Measurements from ENCODE around the gene TTLL8.

The TTLL8 gene

GRCh38 chr22:50061824-50062355 lies 3.8 kb upstream of the TTLL8 start:
- no peak for DNase-seq (ENCODE audit: low read depth)

DNA sequence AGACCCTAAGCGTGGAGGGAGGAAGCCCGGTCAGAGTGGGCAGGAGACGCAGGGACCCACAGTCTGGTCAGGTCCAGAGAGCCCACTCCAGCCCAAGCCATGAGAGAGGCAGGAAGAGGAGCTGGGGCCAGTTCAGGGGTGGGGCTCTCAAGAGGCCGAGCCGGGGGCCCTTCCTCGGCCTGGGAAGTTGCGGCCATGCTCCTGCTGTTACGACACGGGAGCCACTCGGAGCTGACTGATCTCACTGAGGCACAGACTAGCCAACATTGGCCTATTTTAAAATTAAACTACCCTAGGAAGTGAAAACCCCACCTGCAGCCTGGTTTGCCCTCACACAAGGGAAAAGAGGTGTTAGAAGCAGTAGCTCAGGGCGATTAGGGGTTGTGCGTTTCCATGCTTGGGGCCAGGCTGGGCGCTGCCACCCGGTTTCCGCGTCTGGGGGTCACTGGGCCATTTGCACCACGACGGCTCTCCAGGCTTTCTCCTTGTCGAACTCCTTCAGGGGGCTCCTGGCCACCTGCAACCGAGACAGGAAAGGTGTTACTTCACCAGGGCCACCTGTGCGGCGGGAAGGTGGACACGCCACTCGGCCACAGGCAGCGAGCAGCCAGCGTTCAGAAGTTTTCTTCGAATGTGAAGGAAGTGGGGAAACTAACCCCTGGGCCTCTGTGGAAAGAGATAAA lies 3.2 kb upstream of the TTLL8 start:
- no peak for DNase-seq (ENCODE audit: low read depth)

GRCh38 chr22:50060441-50061140 lies 2.5 kb upstream of the TTLL8 start:
- DNase-seq (ENCODE audit: low read depth): no peak

DNA sequence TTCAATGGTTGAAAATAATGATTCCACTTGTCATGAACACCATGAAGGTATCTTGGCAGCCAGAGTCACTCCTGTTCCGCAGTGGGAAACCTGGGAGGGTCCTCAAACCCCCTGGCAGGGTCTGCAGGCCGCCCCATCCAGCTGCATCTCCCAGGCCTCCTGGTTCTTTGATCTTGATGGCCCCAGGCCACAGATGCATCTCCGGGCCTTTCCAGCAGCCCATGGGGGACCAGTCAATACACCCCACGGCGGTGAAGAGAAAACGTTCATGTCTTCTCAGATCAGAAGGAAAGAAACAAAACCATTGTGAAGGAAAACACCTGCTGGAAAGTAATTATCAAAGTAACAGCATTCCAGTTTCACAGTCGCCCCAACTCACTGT lies 1.8 kb upstream of the TTLL8 start:
- no peak for DNase-seq (ENCODE audit: low read depth)

DNA sequence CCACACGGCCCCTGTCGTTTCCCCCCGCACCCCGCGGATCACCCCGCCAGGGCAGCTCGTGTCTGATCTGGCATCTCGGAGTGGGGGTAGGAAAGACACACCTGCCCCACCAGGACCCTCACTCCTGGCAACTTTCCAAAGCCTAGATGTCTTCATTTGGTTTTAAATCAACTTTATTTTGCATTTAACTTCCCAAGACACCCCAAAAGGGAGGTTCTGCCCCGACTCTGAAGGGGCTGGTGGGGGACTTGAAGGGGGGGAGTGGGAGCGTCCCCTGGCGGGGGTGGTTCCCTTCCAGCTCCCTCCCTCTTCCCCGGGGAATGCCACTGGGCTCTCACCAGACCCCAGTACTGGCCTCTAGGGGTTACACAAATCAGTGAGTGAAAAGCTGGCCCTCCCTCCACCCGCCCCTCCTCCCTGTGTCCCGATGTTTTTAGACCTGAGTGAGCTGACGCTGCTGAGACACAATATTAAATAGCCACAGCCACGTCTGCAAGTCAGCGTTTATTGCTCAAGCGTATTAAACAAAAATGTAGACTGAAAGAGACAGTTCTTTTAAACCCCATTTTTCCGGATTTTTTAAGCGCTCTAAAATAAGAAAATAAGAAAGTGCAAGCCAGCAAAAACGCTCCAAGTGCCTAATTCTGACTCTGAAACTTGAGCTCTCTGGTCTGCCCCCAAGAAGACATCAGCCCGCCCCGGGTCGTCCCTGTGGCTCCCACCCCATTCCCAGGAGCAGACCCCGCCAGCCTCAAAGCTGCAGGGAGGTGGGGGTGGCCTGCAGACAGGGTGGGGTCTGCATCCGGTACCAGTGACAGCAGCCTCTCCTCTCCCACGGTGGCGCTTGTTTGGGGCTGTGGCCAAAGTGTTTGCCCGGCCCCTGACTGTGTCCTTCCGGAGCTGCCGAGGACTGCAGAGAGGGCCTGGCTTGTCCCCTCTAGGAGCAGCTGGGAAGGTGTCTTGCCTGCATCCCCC lies 1.1 kb upstream of the TTLL8 start:
- no peak for DNase-seq (ENCODE audit: low read depth)

GRCh38 chr22:50057278-50058060 lies 629 bp downstream of the TTLL8 start:
- no peak for DNase-seq (ENCODE audit: low read depth)

DNA sequence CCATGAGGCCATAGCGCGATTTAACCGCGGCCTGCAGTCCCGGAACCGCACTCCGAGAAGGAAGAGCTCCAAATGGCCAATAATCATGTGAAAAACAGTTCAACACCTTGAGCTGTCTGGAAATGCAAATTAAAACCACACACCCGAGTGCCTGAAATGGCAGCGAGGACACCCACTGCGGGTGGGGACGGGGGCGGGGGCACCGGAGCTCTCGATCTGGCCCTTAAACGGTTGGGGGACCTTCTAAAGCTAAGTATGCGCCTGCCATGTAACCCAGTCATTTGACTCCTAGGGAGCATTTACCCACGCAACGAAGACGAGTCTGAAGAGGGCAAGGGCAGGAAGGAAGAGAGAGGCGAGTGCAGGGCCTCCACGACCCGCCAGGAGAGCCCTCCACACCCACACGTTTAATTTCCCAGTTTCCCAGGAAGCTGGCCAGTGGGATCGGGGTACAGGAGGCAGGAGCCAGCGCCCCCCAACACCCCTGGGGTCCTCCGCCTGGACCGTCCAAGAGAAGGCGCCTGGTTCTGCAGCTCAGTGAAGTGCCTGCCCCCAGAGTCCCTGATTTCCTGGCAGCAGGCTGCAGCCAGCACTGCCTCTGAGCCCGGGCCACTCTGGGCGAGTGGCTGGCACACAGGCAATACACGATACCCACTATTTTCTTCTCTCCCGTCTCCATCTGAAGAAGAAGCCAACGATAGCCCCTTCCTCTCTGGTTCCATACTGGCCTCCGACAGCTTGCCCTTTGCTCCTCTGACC lies 1.7 kb downstream of the TTLL8 start:
- DNase-seq (ENCODE audit: low read depth): no peak

DNA sequence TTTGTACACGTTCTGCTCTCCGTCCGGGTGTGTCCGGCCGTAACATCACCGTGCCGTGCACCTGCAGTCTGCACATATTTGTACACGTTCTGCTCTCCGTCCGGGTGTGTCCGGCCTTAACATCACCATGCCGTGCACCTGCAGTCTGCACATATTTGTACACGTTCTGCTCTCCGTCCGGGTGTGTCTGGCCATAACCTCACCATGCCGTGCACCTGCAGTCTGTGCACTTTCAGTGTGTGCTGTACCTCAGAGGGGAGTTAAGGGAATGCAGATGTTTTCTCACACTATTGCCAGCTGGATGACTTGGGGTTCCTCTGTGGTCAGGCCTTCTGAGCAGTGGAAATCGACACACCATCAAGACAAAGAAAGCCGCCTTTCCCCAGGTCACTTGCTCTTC lies 4.2 kb downstream of the TTLL8 start:
- DNase-seq (ENCODE audit: low read depth): no peak

DNA sequence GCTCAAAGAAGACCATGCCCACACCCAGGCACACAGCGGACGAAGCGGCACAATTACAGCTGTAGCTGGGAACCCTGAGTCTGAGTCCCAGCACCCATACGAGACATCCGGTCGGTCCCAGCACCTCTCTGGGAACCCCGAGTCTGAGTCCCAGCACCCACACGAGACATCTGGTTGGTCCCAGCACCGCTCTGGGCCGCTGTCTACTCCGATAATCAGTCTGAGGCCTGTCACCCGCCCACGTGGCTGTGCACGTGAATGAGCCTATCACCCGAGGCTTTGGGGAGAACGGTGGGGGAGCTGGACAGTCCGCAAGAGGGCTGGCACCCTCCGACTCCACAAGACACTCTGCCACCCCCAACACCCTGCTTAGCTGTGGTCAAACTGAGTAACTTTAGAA lies 6.2 kb downstream of the TTLL8 start:
- no peak for DNase-seq (ENCODE audit: low read depth)

GRCh38 chr22:50049299-50050195 lies 8.6 kb downstream of the TTLL8 start:
- DNase-seq (ENCODE audit: low read depth): no peak

DNA sequence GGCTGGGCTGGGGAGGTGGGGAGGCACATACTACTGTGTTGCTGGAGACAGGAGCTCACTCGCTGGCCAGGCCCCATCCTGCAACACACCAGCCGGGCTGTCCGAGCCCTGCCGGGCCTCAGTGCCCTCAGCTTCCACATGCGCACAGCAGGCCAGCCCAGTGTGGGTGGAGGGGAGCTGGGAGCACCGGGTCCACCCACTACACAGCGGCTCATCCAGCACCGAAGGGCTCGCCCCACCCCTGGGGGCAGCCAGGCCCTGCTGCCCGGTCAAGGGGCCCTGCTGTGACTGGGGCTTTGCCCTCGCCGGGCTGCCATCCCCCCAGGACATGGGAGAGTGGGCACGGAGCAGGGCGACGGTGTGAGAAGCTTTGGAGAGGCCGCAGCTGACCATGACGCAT lies 9.3 kb downstream of the TTLL8 start:
- DNase-seq (ENCODE audit: low read depth): no peak

DNA sequence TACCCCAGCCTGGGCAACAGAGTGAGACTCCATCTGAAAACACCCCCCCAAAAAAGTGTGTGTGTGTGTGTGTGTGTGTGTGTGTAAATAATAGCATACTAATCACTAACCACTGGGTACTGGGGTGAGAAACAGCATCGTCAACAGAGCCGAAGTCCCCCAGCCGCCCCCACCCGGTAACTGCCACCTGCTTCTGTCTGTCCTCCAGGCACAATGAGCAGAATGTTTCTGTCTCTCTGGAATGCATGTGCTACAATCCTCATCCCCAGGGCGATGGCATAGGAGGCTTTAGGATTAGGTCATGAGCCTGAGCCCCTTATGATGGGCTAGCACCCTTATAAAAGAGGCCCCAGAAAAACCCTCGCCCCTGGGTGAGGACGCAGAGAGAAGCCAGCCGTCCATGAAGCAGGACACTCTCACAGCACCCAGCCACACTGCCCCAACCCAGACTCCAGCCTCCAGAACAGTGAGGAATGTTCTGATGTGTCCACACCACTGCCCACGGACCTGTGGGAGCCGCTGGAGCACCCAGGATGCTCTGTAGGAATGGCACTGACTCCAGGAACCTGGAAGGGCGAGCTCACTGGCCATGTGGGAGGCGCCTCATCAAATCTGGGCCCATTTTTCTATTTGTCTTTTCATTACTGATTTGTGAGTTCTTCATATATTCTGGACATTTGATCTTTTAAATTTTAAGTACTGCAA lies 9.9 kb downstream of the TTLL8 start:
- no peak for DNase-seq (ENCODE audit: low read depth)

DNA sequence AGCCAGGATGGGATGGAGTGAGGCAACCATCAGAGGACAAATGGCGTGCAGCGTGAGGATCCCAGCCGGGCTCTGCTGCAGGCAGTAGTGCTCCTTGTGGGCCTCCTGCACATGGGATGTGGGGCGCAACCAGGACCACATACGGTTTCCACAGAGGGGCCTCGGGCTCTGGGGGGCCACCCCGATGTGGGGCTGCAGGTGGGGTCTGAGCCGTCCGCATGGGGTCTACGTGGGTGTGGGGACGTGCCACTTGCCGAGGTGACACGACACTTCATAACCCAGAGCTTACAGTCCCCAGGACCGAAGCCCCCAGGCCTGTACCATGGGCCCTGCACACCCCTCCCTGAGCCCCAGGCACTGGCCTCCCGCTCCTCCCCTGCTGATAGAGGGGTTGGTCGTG lies 10.8 kb downstream of the TTLL8 start:
- DNase-seq (ENCODE audit: low read depth): no peak

DNA sequence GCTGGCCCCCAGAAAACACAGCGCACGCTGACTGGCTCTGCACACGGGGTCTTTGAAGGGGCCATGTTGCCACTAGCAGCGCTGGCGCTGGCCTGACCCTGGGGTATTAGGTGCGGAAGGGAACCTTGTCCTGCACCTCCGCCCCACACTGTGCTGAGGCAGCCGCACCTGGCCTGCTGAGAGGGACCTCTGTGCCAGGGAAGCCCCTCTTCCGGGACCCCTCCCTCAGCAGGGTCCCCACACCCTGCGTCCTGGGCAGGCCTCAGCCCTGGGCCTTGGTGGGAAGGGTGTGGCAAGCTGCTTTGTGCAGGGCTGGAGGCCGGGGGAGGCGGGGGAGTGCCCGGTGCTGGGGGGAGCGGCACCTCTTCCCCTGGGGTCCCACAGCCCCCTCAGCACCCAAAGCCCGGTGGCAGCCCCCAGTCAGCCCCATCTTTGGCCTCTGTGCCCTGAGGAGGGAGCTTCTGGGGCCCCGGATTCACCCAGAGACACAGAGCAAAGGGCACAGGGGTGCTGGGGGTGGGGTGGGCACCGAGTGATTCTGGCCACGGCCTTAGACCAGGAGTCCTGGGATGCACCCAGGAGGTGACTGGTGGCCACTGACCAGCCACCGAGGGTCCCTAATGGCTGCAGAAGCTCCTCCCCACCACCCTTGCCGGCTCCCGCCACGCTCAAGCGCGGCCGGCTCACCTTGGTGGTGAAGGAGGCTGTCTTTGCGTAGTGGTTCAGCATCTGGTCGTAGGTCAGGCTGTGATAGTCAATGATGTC lies 11.4 kb downstream of the TTLL8 start:
- DNase-seq (ENCODE audit: low read depth): no peak

GRCh38 chr22:50046019-50046415 lies 12.1 kb downstream of the TTLL8 start:
- DNase-seq (ENCODE audit: low read depth): no peak

DNA sequence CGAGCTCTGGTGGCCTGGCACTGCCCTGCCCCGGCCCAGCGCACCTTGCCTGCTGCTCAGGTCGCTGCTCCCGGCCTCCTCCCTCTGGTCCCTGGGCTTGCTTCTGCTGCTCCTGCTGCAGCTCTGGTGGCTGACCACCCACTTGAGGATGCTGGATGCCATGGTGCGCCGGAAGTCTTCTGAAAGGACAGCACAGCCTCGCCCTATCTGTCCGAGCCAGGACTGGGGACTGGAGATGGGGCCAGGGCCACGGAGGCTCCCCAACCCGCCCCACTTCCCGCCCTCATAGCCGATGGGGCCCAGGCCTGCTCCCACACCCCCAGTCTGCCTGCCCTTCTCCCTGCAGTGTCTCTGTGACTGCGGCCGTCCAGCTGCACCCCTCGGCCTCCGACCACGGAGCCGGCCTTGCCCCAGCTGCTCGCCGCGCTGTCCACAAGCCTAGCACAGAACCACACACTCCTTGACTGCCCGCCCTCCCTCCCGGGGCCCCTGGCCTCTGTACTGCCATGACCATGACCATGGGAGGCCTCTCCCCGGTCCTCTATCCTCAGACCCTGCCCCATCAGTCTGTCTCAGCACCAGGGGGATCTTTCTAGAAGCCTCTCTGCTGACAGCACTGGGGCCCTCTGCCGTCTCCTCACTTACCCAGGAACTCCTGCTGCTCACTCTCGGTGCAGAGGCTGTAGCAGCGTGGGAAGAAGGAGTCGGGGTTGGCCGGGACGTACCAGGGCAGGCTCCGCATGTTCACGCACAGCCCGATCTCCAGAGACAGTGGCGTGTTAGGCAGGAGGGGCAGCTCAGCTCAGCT lies 12.7 kb downstream of the TTLL8 start:
- DNase-seq (ENCODE audit: low read depth): no peak

GRCh38 chr22:50044485-50045118 lies 13.5 kb downstream of the TTLL8 start:
- no peak for DNase-seq (ENCODE audit: low read depth)

All from HS-5 (cell line).